CD4-positive, alpha-beta T cell (primary cell): ENCODE measurements around the gene SLC20A1. TPM values are rescaled to one million over a fixed set of nuclear protein-coding genes. Genes with fewer than 3 reads are reported as not detected.
A peak's percentile ranks its signal among the peaks of the same experiment; 100 is the strongest.

Source experiments
- ATAC-seq: fragments of 200-7000 bp; cut with Tn5 transposase; one replicate; pipeline ENCODE4 v1.10.0; 2022; ENCODE audit warnings: mild to moderate bottlenecking; ENCODE audit not compliant: poor library complexity
- CTCF ChIA-PET: fragments of 350-600 bp; sonication (Branson Sonifier 250); formaldehyde crosslinking; loops from one replicate; lab custom pipeline; 2021; ENCODE audit warnings: antibody characterized with exemption, inconsistent platforms; lab: Charles Lee
- POLR2A ChIA-PET: fragments of 350-600 bp; sonication (Branson Sonifier 250); formaldehyde crosslinking; loops from one replicate; lab custom pipeline; 2021; ENCODE audit warnings: antibody characterized with exemption, inconsistent platforms; lab: Charles Lee
- DNase-seq, 14 experiments: peaks; one replicate each; pipeline ENCODE4 v3.0.0-alpha.2; 2013 to 2020; ENCODE audit warnings: mixed read lengths in 2 of 14
- H3K27ac ChIP-seq, 2 donors: one replicate each; pipeline versions ENCODE4 v1.5.1 to v1.7.0; 2013; ENCODE audit warnings: low read length in 2 of 2, low read depth in 1 of 2, mild to moderate bottlenecking in 1 of 2
- H3K27me3 ChIP-seq, 2 experiments: 1 replicate in 1 of 2; 2 replicates in 1 of 2; pipeline versions ENCODE4 v1.6.1 to v1.7.0; 2013; ENCODE audit warnings: low read length in 2 of 2, control low read depth in 1 of 2, mild to moderate bottlenecking in 1 of 2, moderate library complexity in 1 of 2; ENCODE audit not compliant: insufficient read depth in 2 of 2, control insufficient read depth in 1 of 2
- H3K36me3 ChIP-seq: one replicate; pipeline ENCODE4 v1.6.1; 2013; ENCODE audit warnings: low read length, control low read depth; ENCODE audit not compliant: insufficient read depth
- H3K4me1 ChIP-seq: one replicate; pipeline ENCODE4 v1.6.1; 2013; ENCODE audit warnings: low read length, control low read depth; ENCODE audit not compliant: insufficient read depth
- H3K4me3 ChIP-seq: one replicate; pipeline ENCODE4 v1.5.1; 2013; ENCODE audit warnings: mild to moderate bottlenecking, low read length, moderate library complexity
- H3K9me3 ChIP-seq, 2 experiments: 1 replicate in 1 of 2; 2 replicates in 1 of 2; pipeline versions ENCODE4 v1.6.1 to v1.7.0; 2013; ENCODE audit warnings: low read length in 2 of 2, mild to moderate bottlenecking in 2 of 2, control low read depth in 1 of 2, moderate library complexity in 1 of 2; ENCODE audit not compliant: control insufficient read depth in 1 of 2, insufficient read depth in 1 of 2
- H3K27ac Mint-ChIP-seq: one replicate; pipeline ENCODE4 v1.8.0; 2020; ENCODE audit warnings: mixed read lengths
- H3K27me3 Mint-ChIP-seq: one replicate; pipeline ENCODE4 v1.8.0; 2021; ENCODE audit warnings: mixed read lengths
- H3K36me3 Mint-ChIP-seq: one replicate; pipeline ENCODE4 v1.8.0; 2021; ENCODE audit warnings: low read depth, mixed read lengths
- H3K4me1 Mint-ChIP-seq: one replicate; pipeline ENCODE4 v1.8.0; 2021; ENCODE audit warnings: low read depth, mixed read lengths
- H3K4me3 Mint-ChIP-seq: one replicate; pipeline ENCODE4 v1.8.0; 2020; ENCODE audit warnings: mild to moderate bottlenecking, mixed read lengths
- H3K9me3 Mint-ChIP-seq: one replicate; pipeline ENCODE4 v1.8.0; 2020; ENCODE audit warnings: mixed read lengths
- CTCF ChIP-seq: fragments of 200-600 bp; IDR thresholded peaks from one replicate; pipeline ENCODE4 v1.8.0; 2022; ENCODE audit warnings: antibody characterized with exemption, mild to moderate bottlenecking
- intact Hi-C, 2 experiments: fragments of 100-400 bp; cut with DNase I in 1 of 2; cut with micrococcal nuclease in 1 of 2; formaldehyde crosslinking; loops; one replicate each; pipeline versions ENCODE4 v1.15.1 to v1.9.0; 2023 to 2025; cut with DNase I, micrococcal nuclease
- total RNA-seq, 174 experiments: library from RNA in 2 of 174; stranded (reverse) in 2 of 174; gene quantifications; one replicate each; pipeline ENCODE4 v1.2.3 and lab custom pipeline; 2021 to 2026

Gene SLC20A1
- total RNA-seq, 2 experiments from 2014 or later, result 130 to 139 TPM

- Mint-ChIP-seq H3K9me3 (no peaks in the 10 kb centered on the region), H3K4me3 (no peak overlapping the region), H3K4me1 (no peaks in the 10 kb centered on the region), H3K27me3 (no peaks in the 10 kb centered on the region), H3K36me3 (no peaks in the 10 kb centered on the region), H3K27ac (no peak overlapping the region)
- no peak overlapping the region for H3K27ac ChIP-seq
- DNase-seq (peak in 2 of 14 experiments; percentile 56 to 63), ATAC-seq (no peak)
- ChIA-PET CTCF (no interaction called here), POLR2A (no interaction called here)
- H3K36me3 ChIP-seq, result no peaks in the 10 kb centered on the region
- H3K27me3 ChIP-seq, result no peaks in the 10 kb centered on the region
- no peaks in the 10 kb centered on the region for H3K9me3 ChIP-seq
- H3K4me3 ChIP-seq, result no peak overlapping the region
- no peak for TF ChIP-seq CTCF
- intact Hi-C loops, result no loop called here
- no peaks in the 10 kb centered on the region for H3K4me1 ChIP-seq
Observed at GRCh38 chr2:112674229-112674628, 28.5 kb downstream of the SLC20A1 start.

GRCh38 chr2:112679484-112679883 lies 33.7 kb downstream of the SLC20A1 start:
- ChIA-PET CTCF (no interaction called here), POLR2A (interaction anchor here (0.6 to 1.3 kb wide), 2 partner anchors 13 kb away, joined by 3 read pairs; no protein-coding TSS in a partner anchor)
- H3K27me3 Mint-ChIP-seq, result no peaks in the 10 kb centered on the region
- no peak overlapping the region for H3K27ac ChIP-seq
- no peaks in the 10 kb centered on the region for H3K9me3 Mint-ChIP-seq
- no peak for DNase-seq
- no peak overlapping the region for H3K4me3 Mint-ChIP-seq
- no peaks in the 10 kb centered on the region for H3K4me1 Mint-ChIP-seq
- H3K4me3 ChIP-seq, result no peak overlapping the region
- H3K27me3 ChIP-seq, result no peaks in the 10 kb centered on the region
- no peak overlapping the region for H3K27ac Mint-ChIP-seq
- peaks cover 10% of the 10 kb centered on the region for H3K4me1 ChIP-seq
- H3K36me3 Mint-ChIP-seq, result no peaks in the 10 kb centered on the region
- no peaks in the 10 kb centered on the region for H3K9me3 ChIP-seq
- intact Hi-C loops, result no loop called here
- H3K36me3 ChIP-seq, result no peaks in the 10 kb centered on the region
- no peak for ATAC-seq
- TF ChIP-seq CTCF, result no peak

- TF ChIP-seq CTCF, result no peak
- Histone ChIP-seq H3K4me3 (no peak overlapping the region), H3K27me3 (no peaks in the 10 kb centered on the region), H3K4me1 (peaks cover 10% of the 10 kb centered on the region), H3K36me3 (no peaks in the 10 kb centered on the region), H3K27ac (no peak overlapping the region), H3K9me3 (no peaks in the 10 kb centered on the region)
- Mint-ChIP-seq H3K36me3 (no peaks in the 10 kb centered on the region), H3K4me3 (no peak overlapping the region), H3K27ac (no peak overlapping the region), H3K9me3 (no peaks in the 10 kb centered on the region), H3K4me1 (peaks cover 5% of the 10 kb centered on the region), H3K27me3 (no peaks in the 10 kb centered on the region)
- intact Hi-C loops, result no loop called here
- ChIA-PET POLR2A (no interaction called here), CTCF (no interaction called here)
- DNase-seq, result no peak
- ATAC-seq, result no peak
Observed at GRCh38 chr2:112680666-112681101, 34.9 kb downstream of the SLC20A1 start.
